ENCODE results near the gene MRPS2. TPM values are rescaled to one million over a fixed set of nuclear protein-coding genes. Genes with fewer than 3 reads are reported as not detected.

Gene MRPS2
- total RNA-seq, 5 donors from 2014 or later (not counting 1 experiment from before 2014, with no cell fraction given), result 17.7 to 36.6 (median 32.8) TPM

- POLR2A ChIA-PET, result no interaction called here
Observed at GRCh38 chr9:135499326-135500070, 984 bp upstream of the MRPS2 start.

GRCh38 chr9:135500071-135500524, 384 bp upstream of the MRPS2 start:
- Mint-ChIP-seq H3K4me3 (peak overlapping the region; percentile 86 to 92 (median 89)), H3K27ac (no peak overlapping the region), H3K9me3 (no peaks in the 10 kb centered on the region), H3K27me3 (peaks cover 2% of the 10 kb centered on the region in 2 donors), H3K4me1 (peaks cover 26 to 34% (median 30%) of the 10 kb centered on the region in 3 donors), H3K36me3 (peaks cover 21% of the 10 kb centered on the region)
- Histone ChIP-seq H3K27me3 (replicated peaks in 1 of 2; ENCODE audit: control insufficient read depth in 2 of 2, extremely low read depth in 1 of 2, insufficient read depth in 2 of 2, low read length in 1 of 2) (peaks cover 0 to 14% of the 10 kb centered on the region in 2 experiments), H3K36me3 (ENCODE audit: control insufficient read depth in 2 of 2, extremely low read depth in 1 of 2, insufficient read depth in 1 of 2, low read length in 1 of 2) (peaks cover 13 to 32% of the 10 kb centered on the region in 2 donors), H3K9me3 (no peaks in the 10 kb centered on the region), H3K27ac (ENCODE audit: low read length) (no peak overlapping the region), H3K4me1 (ENCODE audit: control insufficient read depth in 1 of 2, extremely low read depth in 1 of 2, insufficient read depth in 2 of 2, low read length in 2 of 2) (peaks cover 5 to 39% of the 10 kb centered on the region in 2 experiments), H3K4me3 (ENCODE audit: control insufficient read depth in 1 of 2, extremely low read depth in 1 of 2, low read length in 1 of 2) (peak overlapping the region; percentile 88 to 99)
- DNase-seq (peak in 2 of 35 experiments; percentile 14 to 21), ATAC-seq (replicated peaks in 1 of 4) (peak; percentile 15 to 33 (median 22))
- POLR2A ChIA-PET, result no interaction called here
- CTCF ChIA-PET, result interaction anchor here in 1 of 2 donors (0.6 kb wide), 1 partner anchor 1043 kb away, joined by 3 read pairs; no protein-coding TSS in a partner anchor
- 1% methylated on average over 24 of the region's 29 CpGs for WGBS (ENCODE audit: insufficient coverage)

More at GRCh38 chr9:135499326-135500070, 984 bp upstream of the MRPS2 start:
- Mint-ChIP-seq H3K27ac (no peak overlapping the region), H3K27me3 (peaks cover 5% of the 10 kb centered on the region in 2 donors), H3K9me3 (no peaks in the 10 kb centered on the region), H3K4me3 (peak overlapping the region; percentile 86 to 92 (median 89)), H3K36me3 (peaks cover 16% of the 10 kb centered on the region), H3K4me1 (peaks cover 21 to 32% (median 28%) of the 10 kb centered on the region in 3 donors)
- H3K9me3 ChIP-seq, result no peaks in the 10 kb centered on the region
- peak; percentile 46 to 77 (median 62) for ATAC-seq (replicated peaks in 1 of 4)
- H3K4me1 ChIP-seq (ENCODE audit: control insufficient read depth in 1 of 2, extremely low read depth in 1 of 2, insufficient read depth in 2 of 2, low read length in 2 of 2), result peaks cover 5 to 35% of the 10 kb centered on the region in 2 experiments
- H3K27ac ChIP-seq (ENCODE audit: low read length), result no peak overlapping the region
- DNase-seq, result peak; percentile 61 to 92 (median 82)
- CTCF ChIA-PET, result interaction anchor here in 1 of 2 donors (0.6 kb wide), 1 partner anchor 1043 kb away, joined by 3 read pairs; no protein-coding TSS in a partner anchor
- peak overlapping the region; percentile 88 to 99 for H3K4me3 ChIP-seq (ENCODE audit: control insufficient read depth in 1 of 2, extremely low read depth in 1 of 2, low read length in 1 of 2)
- 2% methylated on average over 54 of the region's 58 CpGs for WGBS (ENCODE audit: insufficient coverage)
- H3K36me3 ChIP-seq (ENCODE audit: control insufficient read depth in 2 of 2, extremely low read depth in 1 of 2, insufficient read depth in 1 of 2, low read length in 1 of 2), result peaks cover 13 to 26% of the 10 kb centered on the region in 2 donors
- peaks cover 0 to 17% of the 10 kb centered on the region in 2 experiments for H3K27me3 ChIP-seq (replicated peaks in 1 of 2; ENCODE audit: control insufficient read depth in 2 of 2, extremely low read depth in 1 of 2, insufficient read depth in 2 of 2, low read length in 1 of 2)

- 58% methylated on average over 37 of the region's 38 CpGs for WGBS (ENCODE audit: insufficient coverage)
Observed at GRCh38 chr9:135501261-135502167, 1.0 kb downstream of the MRPS2 start.

GRCh38 chr9:135502168-135502872, 1.8 kb downstream of the MRPS2 start:
- ChIA-PET CTCF (interaction anchor here in 1 of 2 donors (0.6 kb wide), 1 partner anchor 171 kb away, joined by 6 read pairs; no protein-coding TSS in a partner anchor), POLR2A (no interaction called here)
- H3K9me3 ChIP-seq, result no peaks in the 10 kb centered on the region
- H3K27ac Mint-ChIP-seq, result no peak overlapping the region
- no peaks in the 10 kb centered on the region for H3K27me3 Mint-ChIP-seq
- H3K36me3 ChIP-seq (ENCODE audit: control insufficient read depth in 2 of 2, extremely low read depth in 1 of 2, insufficient read depth in 1 of 2, low read length in 1 of 2), result peaks cover 15 to 34% of the 10 kb centered on the region in 2 donors
- H3K36me3 Mint-ChIP-seq, result peaks cover 22% of the 10 kb centered on the region
- peak overlapping the region; percentile 86 to 92 (median 89) for H3K4me3 Mint-ChIP-seq
- 97% methylated on average over 11 of the region's 15 CpGs for WGBS (ENCODE audit: insufficient coverage)
- peaks cover 26 to 34% (median 30%) of the 10 kb centered on the region in 3 donors for H3K4me1 Mint-ChIP-seq
- H3K27me3 ChIP-seq (replicated peaks in 1 of 2; ENCODE audit: control insufficient read depth in 2 of 2, extremely low read depth in 1 of 2, insufficient read depth in 2 of 2, low read length in 1 of 2), result peaks cover 0 to 12% of the 10 kb centered on the region in 2 experiments
- H3K9me3 Mint-ChIP-seq, result no peaks in the 10 kb centered on the region
- H3K4me1 ChIP-seq (ENCODE audit: control insufficient read depth in 1 of 2, extremely low read depth in 1 of 2, insufficient read depth in 2 of 2, low read length in 2 of 2), result peaks cover 5 to 39% of the 10 kb centered on the region in 2 experiments
- no peak for DNase-seq
- no peak overlapping the region for H3K27ac ChIP-seq (ENCODE audit: low read length)
- ATAC-seq (replicated peaks in 1 of 4), result no peak
- H3K4me3 ChIP-seq (ENCODE audit: control insufficient read depth in 1 of 2, extremely low read depth in 1 of 2, low read length in 1 of 2), result no peak overlapping the region

More at GRCh38 chr9:135501261-135502167, 1.0 kb downstream of the MRPS2 start:
- peak overlapping the region; percentile 88 to 99 for H3K4me3 ChIP-seq (ENCODE audit: control insufficient read depth in 1 of 2, extremely low read depth in 1 of 2, low read length in 1 of 2)
- H3K27ac ChIP-seq (ENCODE audit: low read length), result no peak overlapping the region
- ATAC-seq (replicated peaks in 1 of 4) (no peak), DNase-seq (peak in 4 of 35 experiments; percentile 10 to 47 (median 20))
- H3K4me3 Mint-ChIP-seq, result peak overlapping the region; percentile 86 to 92 (median 89)
- H3K27me3 ChIP-seq (replicated peaks in 1 of 2; ENCODE audit: control insufficient read depth in 2 of 2, extremely low read depth in 1 of 2, insufficient read depth in 2 of 2, low read length in 1 of 2), result peaks cover 0 to 12% of the 10 kb centered on the region in 2 experiments
- no peaks in the 10 kb centered on the region for H3K27me3 Mint-ChIP-seq
- H3K36me3 Mint-ChIP-seq, result peaks cover 22% of the 10 kb centered on the region
- peak overlapping the region in 1 of 2 donors; percentile 36 for H3K27ac Mint-ChIP-seq
- POLR2A ChIA-PET, result no interaction called here
- H3K36me3 ChIP-seq (ENCODE audit: control insufficient read depth in 2 of 2, extremely low read depth in 1 of 2, insufficient read depth in 1 of 2, low read length in 1 of 2), result peaks cover 15 to 34% of the 10 kb centered on the region in 2 donors
- CTCF ChIA-PET, result interaction anchor here in 1 of 2 donors (0.6 kb wide), 1 partner anchor 172 kb away, joined by 6 read pairs; no protein-coding TSS in a partner anchor
- peaks cover 26 to 34% (median 30%) of the 10 kb centered on the region in 3 donors for H3K4me1 Mint-ChIP-seq
- H3K9me3 ChIP-seq, result no peaks in the 10 kb centered on the region
- H3K4me1 ChIP-seq (ENCODE audit: control insufficient read depth in 1 of 2, extremely low read depth in 1 of 2, insufficient read depth in 2 of 2, low read length in 2 of 2), result peaks cover 5 to 39% of the 10 kb centered on the region in 2 experiments
- no peaks in the 10 kb centered on the region for H3K9me3 Mint-ChIP-seq

- POLR2A ChIA-PET, result no interaction called here
- H3K9me3 ChIP-seq, result no peaks in the 10 kb centered on the region
- peaks cover 0 to 10% of the 10 kb centered on the region in 2 experiments for H3K27me3 ChIP-seq (replicated peaks in 1 of 2; ENCODE audit: control insufficient read depth in 2 of 2, extremely low read depth in 1 of 2, insufficient read depth in 2 of 2, low read length in 1 of 2)
- CTCF ChIA-PET, result no interaction called here
- DNase-seq (no peak), ATAC-seq (replicated peaks in 1 of 4) (no peak)
- H3K36me3 Mint-ChIP-seq, result peaks cover 22% of the 10 kb centered on the region
- H3K36me3 ChIP-seq (ENCODE audit: control insufficient read depth in 2 of 2, extremely low read depth in 1 of 2, insufficient read depth in 1 of 2, low read length in 1 of 2), result peaks cover 15 to 34% of the 10 kb centered on the region in 2 donors
- H3K4me3 ChIP-seq (ENCODE audit: control insufficient read depth in 1 of 2, extremely low read depth in 1 of 2, low read length in 1 of 2), result no peak overlapping the region
- 95% methylated on average over 14 of the region's 16 CpGs for WGBS (ENCODE audit: insufficient coverage)
- no peak overlapping the region for H3K27ac ChIP-seq (ENCODE audit: low read length)
- H3K27ac Mint-ChIP-seq, result no peak overlapping the region
- peaks cover 0 to 2% (median 0%) of the 10 kb centered on the region in 3 donors for H3K9me3 Mint-ChIP-seq
- H3K4me1 Mint-ChIP-seq, result peaks cover 26 to 34% (median 30%) of the 10 kb centered on the region in 3 donors
- H3K27me3 Mint-ChIP-seq, result no peaks in the 10 kb centered on the region
- peak overlapping the region; percentile 45 to 92 (median 86) for H3K4me3 Mint-ChIP-seq
- H3K4me1 ChIP-seq (ENCODE audit: control insufficient read depth in 1 of 2, extremely low read depth in 1 of 2, insufficient read depth in 2 of 2, low read length in 2 of 2), result peaks cover 5 to 39% of the 10 kb centered on the region in 2 experiments
Observed at GRCh38 chr9:135502873-135503321, 2.4 kb downstream of the MRPS2 start.

Data from T-cell (primary cell).